Activated B cell treated with CpG ODN at 0.5 μM for 24 hours (primary cell): ENCODE results near the gene MPC1. TPM values are rescaled to one million over a fixed set of nuclear protein-coding genes. Genes with fewer than 3 reads are reported as not detected.
"Not testable (repeated sequence)": the region's sequence is repeated elsewhere in the genome, so short reads cannot be mapped to it uniquely, and the experiment has no call there.

Source experiments
- ATAC-seq: fragments of 200-7000 bp; cut with Tn5 transposase; one replicate; pipeline ENCODE4 v1.10.0; 2021; ENCODE audit warnings: low read depth, mild to moderate bottlenecking, moderate library complexity
- CTCF ChIA-PET: fragments of 350-600 bp; sonication (Branson Sonifier 250); formaldehyde crosslinking; loops from one replicate; lab custom pipeline; 2021; ENCODE audit warnings: antibody characterized with exemption; lab: Charles Lee
- POLR2A ChIA-PET: fragments of 350-600 bp; sonication (Branson Sonifier 250); formaldehyde crosslinking; loops from one replicate; lab custom pipeline; 2021; ENCODE audit warnings: antibody characterized with exemption; lab: Charles Lee
- DNase-seq: peaks from one replicate; pipeline ENCODE4 v3.0.0; 2022
- H3K27ac Mint-ChIP-seq: one replicate; pipeline ENCODE4 v1.8.0; 2020; ENCODE audit warnings: mixed read lengths
- H3K27me3 Mint-ChIP-seq: one replicate; pipeline ENCODE4 v1.8.0; 2021; ENCODE audit warnings: mixed read lengths
- H3K36me3 Mint-ChIP-seq: one replicate; pipeline ENCODE4 v1.8.0; 2021; ENCODE audit warnings: low read depth, mixed read lengths
- H3K4me1 Mint-ChIP-seq: one replicate; pipeline ENCODE4 v1.8.0; 2021; ENCODE audit warnings: mixed read lengths
- H3K4me3 Mint-ChIP-seq: one replicate; pipeline ENCODE4 v1.8.0; 2020; ENCODE audit warnings: mild to moderate bottlenecking, mixed read lengths
- H3K9me3 Mint-ChIP-seq: one replicate; pipeline ENCODE4 v1.8.0; 2020; ENCODE audit warnings: mixed read lengths
- CTCF ChIP-seq: fragments of 200-600 bp; IDR thresholded peaks from one replicate; pipeline ENCODE4 v1.8.0; 2022; ENCODE audit warnings: antibody characterized with exemption, mild to moderate bottlenecking
- intact Hi-C: fragments of 100-400 bp; cut with micrococcal nuclease; formaldehyde crosslinking; loops from one replicate; pipeline ENCODE4 v1.15.1; 2024
- total RNA-seq: library from RNA; stranded (reverse); gene quantifications from 2 replicates; pipeline ENCODE4 v1.2.3, GENCODE V29; 2022

The MPC1 gene
- total RNA-seq, 1 donor from 2014 or later: 17.3 TPM

GRCh38 chr6:166366921-166367320, 15.8 kb downstream of the MPC1 start:
- DNase-seq: no peak
- Mint-ChIP-seq H3K9me3 (no peaks in the 10 kb centered on the region), H3K36me3 (peaks cover 32% of the 10 kb centered on the region), H3K4me1 (no peaks in the 10 kb centered on the region), H3K4me3 (no peak overlapping the region), H3K27me3 (no peaks in the 10 kb centered on the region), H3K27ac (no peak overlapping the region)
- TF ChIP-seq CTCF: no peak
- ChIA-PET POLR2A (no interaction called here), CTCF (interaction anchor here (1.3 kb wide), 1 partner anchor 53 kb away, joined by 3 read pairs; no protein-coding TSS in a partner anchor)
- intact Hi-C loops: no loop called here
- ATAC-seq: no peak

- H3K9me3 Mint-ChIP-seq: no peaks in the 10 kb centered on the region
- H3K27ac Mint-ChIP-seq: no peak overlapping the region
- no peak for DNase-seq
- no peak for TF ChIP-seq CTCF
- ChIA-PET CTCF (interaction anchor here (1.3 kb wide), 1 partner anchor 52 kb away, joined by 3 read pairs; no protein-coding TSS in a partner anchor), POLR2A (no interaction called here)
- H3K36me3 Mint-ChIP-seq: peaks cover 32% of the 10 kb centered on the region
- intact Hi-C loops: no loop called here
- H3K27me3 Mint-ChIP-seq: no peaks in the 10 kb centered on the region
- no peaks in the 10 kb centered on the region for H3K4me1 Mint-ChIP-seq
- no peak overlapping the region for H3K4me3 Mint-ChIP-seq
- ATAC-seq: no peak
Observed at GRCh38 chr6:166365806-166366205, 16.9 kb downstream of the MPC1 start.

- H3K27me3 Mint-ChIP-seq: no peaks in the 10 kb centered on the region
- no peaks in the 10 kb centered on the region for H3K4me1 Mint-ChIP-seq
- CTCF ChIA-PET: no interaction called here
- H3K9me3 Mint-ChIP-seq: no peaks in the 10 kb centered on the region
- H3K36me3 Mint-ChIP-seq: peaks cover 32% of the 10 kb centered on the region
- no peak overlapping the region for H3K27ac Mint-ChIP-seq
- ATAC-seq (no peak), DNase-seq (no peak)
- TF ChIP-seq CTCF: no peak
- H3K4me3 Mint-ChIP-seq: no peak overlapping the region
- intact Hi-C loops: no loop called here
- POLR2A ChIA-PET: no interaction called here
Observed at GRCh38 chr6:166365221-166365620, 17.5 kb downstream of the MPC1 start.

GRCh38 chr6:166364456-166364855, 18.3 kb downstream of the MPC1 start:
- Mint-ChIP-seq H3K27me3 (no peaks in the 10 kb centered on the region), H3K9me3 (no peaks in the 10 kb centered on the region), H3K27ac (no peak overlapping the region), H3K4me3 (no peak overlapping the region), H3K36me3 (peaks cover 32% of the 10 kb centered on the region), H3K4me1 (no peaks in the 10 kb centered on the region)
- DNase-seq (no peak), ATAC-seq (no peak)
- POLR2A ChIA-PET: no interaction called here
- CTCF ChIA-PET: no interaction called here
- intact Hi-C loops: no loop called here
- no peak for TF ChIP-seq CTCF

GRCh38 chr6:166362427-166362826, 20.3 kb downstream of the MPC1 start:
- H3K9me3 Mint-ChIP-seq, H3K27ac Mint-ChIP-seq, H3K4me3 Mint-ChIP-seq, intact Hi-C loops, DNase-seq, ATAC-seq, H3K4me1 Mint-ChIP-seq, CTCF ChIA-PET, POLR2A ChIA-PET, H3K27me3 Mint-ChIP-seq: not testable (repeated sequence)
- peaks cover 27% of the 10 kb centered on the region for H3K36me3 Mint-ChIP-seq

- no peak overlapping the region for H3K27ac Mint-ChIP-seq
- H3K9me3 Mint-ChIP-seq: no peaks in the 10 kb centered on the region
- ChIA-PET CTCF (no interaction called here), POLR2A (no interaction called here)
- no peak overlapping the region for H3K4me3 Mint-ChIP-seq
- no peaks in the 10 kb centered on the region for H3K27me3 Mint-ChIP-seq
- DNase-seq: no peak
- no peak for TF ChIP-seq CTCF
- no peaks in the 10 kb centered on the region for H3K4me1 Mint-ChIP-seq
- intact Hi-C loops: no loop called here
- H3K36me3 Mint-ChIP-seq: peaks cover 23% of the 10 kb centered on the region
- no peak for ATAC-seq
Observed at GRCh38 chr6:166361077-166361429, 21.7 kb downstream of the MPC1 start.
